HG02571 (cell line): Measurements from ENCODE around the gene RCE1.
"Not testable (repeated sequence)": the region's sequence is repeated elsewhere in the genome, so short reads cannot be mapped to it uniquely, and the experiment has no call there.

Experiments used
- ATAC-seq: cut with Tn5 transposase; IDR thresholded peaks from one replicate; pipeline ENCODE4 v1.9.1; 2021; ENCODE audit warnings: mild to moderate bottlenecking, moderate library complexity; ENCODE audit not compliant: unreplicated experiment

The RCE1 gene, protein sequence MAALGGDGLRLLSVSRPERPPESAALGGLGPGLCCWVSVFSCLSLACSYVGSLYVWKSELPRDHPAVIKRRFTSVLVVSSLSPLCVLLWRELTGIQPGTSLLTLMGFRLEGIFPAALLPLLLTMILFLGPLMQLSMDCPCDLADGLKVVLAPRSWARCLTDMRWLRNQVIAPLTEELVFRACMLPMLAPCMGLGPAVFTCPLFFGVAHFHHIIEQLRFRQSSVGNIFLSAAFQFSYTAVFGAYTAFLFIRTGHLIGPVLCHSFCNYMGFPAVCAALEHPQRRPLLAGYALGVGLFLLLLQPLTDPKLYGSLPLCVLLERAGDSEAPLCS

DNA sequence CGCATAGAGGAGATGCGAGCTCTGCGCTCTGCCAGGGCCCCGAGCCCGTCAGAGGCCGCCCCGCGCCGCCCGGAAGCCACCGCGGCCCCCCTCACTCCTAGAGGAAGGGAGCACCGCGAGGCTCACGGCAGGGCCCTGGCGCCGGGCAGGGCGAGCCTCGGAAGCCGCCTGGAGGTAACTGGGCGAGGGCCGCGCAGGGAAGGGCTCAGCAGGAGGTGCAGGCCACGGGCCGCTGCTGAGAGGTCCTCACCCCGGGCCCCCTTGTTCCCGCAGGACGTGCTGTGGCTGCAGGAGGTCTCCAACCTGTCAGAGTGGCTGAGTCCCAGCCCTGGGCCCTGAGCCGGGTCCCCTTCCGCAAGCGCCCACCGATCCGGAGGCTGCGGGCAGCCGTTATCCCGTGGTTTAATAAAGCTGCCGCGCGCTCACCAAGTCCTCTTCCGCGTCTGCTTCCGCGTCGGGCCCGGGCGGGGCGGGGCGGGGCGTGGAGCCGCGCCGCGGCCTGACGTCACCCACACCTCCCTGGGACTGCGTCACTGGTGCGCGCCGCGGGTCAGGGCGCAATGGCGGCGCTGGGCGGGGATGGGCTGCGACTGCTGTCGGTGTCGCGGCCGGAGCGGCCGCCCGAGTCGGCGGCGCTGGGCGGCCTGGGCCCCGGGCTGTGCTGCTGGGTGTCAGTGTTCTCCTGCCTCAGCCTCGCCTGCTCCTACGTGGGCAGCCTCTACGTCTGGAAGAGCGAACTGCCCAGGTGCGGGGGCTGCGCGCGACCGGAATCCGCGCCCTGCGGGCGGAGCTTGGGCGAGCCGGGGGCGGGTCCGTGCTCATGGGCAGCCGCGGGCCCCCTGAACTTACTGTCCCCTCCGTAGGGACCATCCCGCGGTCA, at the start of gene RCE1:
TSS of gene RCE1 (plus strand) at position 546 of the 880 bp plus-strand sequence. CDS start at position 561, 15 bp downstream.
- ATAC-seq, result peak; percentile 72

DNA sequence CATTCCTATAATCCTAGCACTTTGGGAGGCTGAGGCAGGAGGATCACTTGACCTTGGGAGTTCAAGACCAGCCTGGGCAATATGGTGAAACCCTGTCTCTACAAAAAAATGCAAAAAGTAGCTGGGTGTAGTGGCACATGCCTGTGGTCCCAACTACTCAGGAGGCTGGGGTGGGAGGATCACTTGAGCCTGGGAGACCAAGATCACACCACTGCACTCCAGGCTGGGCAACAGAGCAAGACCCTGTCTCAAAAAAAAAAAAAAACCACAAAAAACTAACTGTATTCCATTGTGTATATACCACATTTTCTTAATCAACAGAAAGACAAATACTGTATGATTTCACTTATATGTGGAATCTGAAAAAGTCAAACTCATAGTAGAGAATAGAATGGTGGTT, 43.4 kb upstream of the RCE1 start:
- not testable (repeated sequence) for ATAC-seq

DNA sequence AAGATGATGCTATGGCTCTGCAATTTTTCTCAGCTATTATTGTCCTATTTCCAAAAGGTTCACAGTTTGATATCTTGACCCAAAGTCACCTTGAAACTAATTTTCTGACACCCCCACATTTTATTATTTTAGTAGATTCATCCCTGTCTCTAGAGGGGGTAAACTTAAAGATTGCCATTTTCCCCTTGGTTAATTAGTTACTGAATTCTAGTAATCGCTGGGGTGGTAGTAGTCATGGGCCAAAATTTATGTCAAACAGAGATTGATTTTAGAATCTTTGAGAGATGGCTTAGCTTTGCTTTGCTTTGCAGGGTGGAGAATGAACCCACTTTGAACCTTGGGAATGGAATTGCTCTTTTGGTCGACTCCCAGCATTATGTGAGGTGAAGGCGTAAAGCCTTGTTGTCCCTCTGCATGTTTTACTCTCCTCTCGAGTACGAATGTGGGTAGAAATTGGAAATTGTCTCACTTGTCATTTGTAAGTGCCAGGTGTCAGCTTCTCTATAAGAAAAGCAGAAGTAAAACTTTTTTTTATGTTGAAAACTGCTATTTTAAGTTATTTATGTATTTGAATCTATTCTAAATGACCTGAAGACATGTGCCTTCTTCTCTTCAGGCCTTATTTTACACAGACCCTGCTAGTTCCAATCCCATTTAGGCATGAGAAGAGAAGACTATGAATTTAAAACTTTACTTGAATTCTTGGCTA, 42.4 kb upstream of the RCE1 start:
- no peak for ATAC-seq

DNA sequence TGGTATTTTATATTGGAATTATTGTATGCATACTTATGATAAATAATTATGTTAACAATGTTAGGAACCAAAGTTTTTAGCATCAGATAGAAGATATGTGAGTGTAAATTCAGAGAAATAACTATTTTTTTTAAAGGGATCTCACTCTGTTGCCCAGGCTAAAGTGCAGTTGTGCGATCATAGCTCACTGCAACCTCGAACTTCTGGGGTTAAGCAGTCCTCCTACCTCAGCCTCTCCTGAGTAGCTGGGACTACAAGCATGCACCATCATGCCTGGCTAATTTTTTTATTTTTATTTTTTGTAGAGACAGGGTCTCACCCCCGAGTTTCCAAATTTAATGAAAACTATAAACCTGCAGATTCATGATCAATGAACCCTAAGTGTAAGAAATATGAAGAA, 33.6 kb upstream of the RCE1 start:
- ATAC-seq, result no peak

DNA sequence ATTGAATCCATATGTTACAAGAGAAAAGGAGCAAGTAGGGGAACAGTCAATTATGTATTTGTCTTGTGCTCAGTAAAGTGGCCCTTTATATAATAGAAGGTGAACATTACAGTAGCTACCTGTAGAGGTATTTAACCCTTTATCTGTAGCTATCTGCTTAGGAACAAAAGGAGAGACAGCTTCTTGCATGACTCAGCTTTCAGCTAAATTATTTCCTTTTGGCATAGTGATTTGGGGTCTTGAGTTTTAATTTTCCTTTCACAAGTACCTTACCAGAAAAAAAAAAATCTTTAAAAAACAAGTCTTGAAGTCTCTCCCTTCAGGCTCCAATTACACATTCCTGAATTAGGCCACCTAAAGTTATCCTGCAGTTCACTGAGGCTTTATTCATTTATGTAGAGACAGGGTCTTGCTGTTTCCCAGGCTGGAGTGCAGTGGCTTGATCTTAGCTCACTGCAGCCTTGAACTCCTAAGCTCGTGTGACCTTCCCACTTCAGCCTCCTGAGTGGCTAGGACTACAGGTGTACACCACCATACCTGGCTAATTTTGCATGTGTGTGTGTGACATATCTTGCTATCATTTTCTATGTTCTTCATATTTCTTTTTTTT, 32.6 kb upstream of the RCE1 start:
- ATAC-seq, result no peak

DNA sequence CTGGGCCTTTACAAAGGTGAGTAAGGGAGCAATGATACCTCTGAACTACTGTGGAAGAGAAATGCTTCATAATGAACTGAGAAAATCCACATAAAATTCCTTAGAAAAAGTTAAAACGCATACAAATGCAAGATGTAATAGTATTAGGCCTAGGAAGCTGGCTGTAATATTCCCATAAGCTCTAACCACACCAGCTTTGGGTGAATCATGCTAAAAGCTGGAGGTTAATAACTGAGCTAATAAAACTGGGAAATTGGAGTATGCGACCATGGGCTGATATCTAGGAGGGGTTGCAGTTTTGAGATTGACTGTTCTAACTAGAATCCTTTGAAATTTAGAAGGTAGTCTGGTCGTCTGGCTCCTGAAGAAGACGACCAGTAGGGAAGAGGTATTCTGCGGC, 28.6 kb upstream of the RCE1 start:
- ATAC-seq, result no peak

DNA sequence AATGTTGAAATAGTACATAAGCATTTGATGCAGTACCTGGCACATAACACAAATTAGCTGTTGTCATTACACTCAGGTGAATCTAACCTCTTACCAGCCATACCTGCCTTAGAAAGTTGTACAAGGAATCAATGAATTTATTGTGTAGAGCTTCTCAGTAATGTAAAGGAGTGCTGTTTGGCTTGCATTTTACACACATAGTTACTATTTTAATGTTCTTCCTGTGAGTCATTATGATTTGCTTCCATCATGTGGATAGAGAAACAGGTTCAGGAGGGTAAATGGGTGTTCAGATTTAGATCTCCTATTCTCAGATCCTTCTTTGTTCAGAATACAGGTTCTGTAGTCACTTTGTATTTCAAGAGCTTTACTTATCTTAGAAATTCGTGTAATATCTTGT, 27.6 kb upstream of the RCE1 start:
- ATAC-seq, result no peak

DNA sequence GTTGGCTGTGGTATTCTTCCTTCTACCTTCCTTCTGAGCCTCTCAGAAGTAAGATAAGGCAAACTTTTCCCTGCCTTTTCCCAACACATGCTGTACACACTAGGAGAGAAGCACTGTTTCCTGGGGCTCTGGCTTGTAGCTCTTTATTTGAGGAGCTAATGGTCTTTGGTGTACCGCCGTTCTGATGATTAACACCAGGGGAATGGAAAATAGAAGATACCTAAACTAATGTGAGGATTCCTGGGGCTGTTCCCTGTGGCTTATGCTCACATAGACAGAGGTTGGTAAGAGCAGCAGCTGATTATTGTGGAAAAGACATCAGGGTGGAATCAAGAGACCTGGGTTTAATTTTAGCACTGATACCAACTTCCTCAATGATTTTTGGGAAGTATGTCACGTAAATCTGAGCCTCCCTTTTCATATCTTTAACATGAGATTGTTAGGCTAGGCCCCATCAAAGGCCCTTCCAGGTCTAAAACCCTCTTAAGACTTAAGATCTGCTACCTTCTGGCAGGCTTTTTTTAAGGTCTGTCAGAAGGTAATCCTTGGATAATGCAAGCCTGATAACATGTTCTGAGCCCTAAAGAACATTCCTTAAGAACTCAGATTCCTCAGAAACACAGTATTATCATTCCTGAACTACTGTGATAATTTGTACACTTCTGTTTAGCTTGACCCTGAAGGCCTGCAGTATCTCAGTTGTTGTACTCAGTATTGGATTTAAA, 24.8 kb upstream of the RCE1 start:
- ATAC-seq, result no peak

DNA sequence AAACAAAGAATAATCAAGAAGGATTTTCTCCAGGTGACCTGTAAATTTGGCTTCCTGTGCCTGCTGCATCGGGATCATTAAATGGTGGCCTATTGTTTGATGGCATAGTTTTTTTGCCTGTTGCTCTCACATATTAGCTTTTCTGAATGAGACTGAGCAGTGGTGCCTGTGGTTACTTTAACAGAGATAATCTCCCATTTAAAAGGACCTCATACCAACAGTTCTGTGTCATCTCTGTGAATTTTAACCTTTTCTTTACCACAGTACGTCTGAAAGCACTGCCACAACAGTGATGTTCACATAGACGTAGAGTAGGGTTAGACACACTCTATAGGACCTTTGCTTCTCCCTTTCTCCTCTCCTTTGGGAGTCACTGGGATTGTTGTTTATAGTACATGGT, 22.9 kb upstream of the RCE1 start:
- ATAC-seq, result no peak

DNA sequence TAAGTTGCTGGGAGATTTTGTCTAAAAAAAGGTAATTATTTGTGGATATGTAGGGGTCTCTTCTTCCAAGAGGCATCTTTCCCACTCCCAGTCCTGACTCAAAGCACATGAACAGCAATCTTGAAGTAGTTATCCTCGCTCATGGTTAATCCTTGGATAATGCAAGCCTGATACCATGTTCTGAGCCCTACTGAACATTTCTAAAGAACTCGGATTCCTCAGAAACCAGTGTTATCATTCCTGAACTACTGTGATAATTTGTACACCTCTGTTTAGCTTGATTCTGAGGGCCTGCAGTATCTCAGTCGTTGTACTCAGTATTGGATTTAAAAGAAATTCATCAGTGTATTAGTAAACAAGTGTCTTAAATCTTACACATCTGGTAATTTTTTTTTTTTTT, 22.3 kb upstream of the RCE1 start:
- no peak for ATAC-seq

DNA sequence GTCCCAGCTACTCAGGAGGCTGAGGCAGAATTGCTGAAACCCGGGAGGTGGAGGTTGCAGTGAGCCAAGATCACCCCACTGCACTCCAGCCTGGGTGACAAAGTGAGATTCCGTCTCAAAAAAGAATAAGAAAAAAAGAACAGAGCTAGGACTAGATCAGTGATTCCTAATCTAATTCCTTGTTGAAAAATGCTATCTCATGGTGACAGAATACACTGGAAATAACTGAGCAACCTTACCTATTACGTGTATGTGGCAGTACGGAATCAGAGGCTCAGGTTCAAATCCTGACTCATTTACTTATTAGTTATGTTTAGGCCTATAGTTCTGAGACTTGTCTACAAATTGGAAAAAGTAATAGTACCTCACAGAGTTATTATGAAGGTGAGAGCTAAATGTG, 19.5 kb upstream of the RCE1 start:
- no peak for ATAC-seq

DNA sequence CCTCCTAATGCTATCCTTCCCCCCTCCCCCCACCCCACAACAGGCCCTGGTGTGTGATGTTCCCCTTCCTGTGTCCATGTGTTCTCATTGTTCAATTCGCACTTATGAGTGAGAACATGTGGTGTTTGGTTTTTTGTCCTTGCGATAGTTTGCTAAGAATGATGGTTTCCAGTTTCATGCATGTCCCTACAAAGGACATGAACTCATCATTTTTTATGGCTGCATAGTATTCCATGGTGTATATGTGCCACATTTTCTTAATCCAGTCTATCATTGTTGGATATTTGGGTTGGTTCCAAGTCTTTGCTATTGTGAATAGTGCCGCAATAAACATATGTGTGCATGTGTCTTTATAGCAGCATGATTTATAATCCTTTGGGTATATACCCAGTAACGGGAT, 18.7 kb upstream of the RCE1 start:
- ATAC-seq, result not testable (repeated sequence)

DNA sequence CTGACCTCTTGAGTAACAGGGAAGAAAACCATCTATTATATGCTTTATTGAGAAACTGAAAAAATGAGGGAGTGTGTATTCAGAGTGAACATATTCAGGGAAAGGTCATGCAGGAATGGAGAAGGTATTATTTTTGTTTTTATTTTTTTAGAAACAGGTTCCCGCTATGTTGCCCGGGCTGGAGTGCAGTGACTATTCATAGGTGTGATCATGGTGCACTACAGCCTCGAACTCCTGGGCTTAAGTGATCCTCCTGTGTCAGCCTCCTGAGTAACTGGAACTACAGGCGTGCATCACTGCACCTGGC, 8.7 kb upstream of the RCE1 start:
- no peak for ATAC-seq

DNA sequence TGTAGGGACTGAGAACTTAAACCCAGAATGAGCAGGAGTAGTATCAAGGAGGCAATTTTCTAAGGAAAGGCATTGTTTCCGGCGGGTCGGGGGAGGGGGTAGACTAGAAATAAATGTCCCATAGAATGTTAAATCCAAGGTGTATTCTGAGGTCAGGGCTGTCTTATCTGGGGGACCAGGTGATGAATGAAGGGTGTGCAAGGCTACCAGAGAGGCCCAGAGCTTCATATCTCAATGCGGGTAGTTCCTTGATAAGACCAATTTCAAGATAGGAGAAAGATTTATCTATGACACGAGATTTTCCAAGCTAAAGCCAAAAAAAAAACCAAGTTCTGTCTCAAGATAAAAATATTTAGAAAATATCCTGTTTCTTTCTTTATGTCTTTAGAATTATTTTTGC, 8.3 kb upstream of the RCE1 start:
- no peak for ATAC-seq

DNA sequence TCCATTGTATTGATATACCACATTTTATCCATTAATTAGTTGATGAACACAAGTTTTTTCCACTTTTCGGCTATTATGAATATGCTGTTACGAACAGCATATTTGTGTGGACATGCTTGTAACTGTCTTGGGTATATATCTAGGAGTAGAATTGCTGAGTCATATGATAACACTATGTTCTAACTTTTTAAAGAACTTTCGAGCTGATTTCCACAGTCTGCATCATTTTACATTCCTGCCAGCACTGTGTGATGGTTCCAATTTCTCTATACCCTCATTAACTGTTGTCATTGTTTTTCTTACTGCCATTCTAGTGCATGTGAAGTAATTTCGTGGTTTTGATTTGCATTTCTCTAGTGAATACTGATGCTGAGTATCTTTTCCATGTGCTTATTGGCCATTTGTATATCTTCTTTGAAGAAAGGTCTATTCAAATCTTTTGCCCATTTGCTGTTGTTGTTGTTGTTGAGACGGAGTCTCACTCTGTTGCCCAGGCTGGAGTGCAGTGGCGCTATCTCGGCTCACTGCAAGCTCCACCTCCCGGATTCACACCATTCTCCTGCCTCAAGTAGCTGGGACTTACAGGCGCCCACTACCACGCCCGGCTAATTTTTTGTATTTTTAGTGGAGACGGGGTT, 7.4 kb upstream of the RCE1 start:
- no peak for ATAC-seq

DNA sequence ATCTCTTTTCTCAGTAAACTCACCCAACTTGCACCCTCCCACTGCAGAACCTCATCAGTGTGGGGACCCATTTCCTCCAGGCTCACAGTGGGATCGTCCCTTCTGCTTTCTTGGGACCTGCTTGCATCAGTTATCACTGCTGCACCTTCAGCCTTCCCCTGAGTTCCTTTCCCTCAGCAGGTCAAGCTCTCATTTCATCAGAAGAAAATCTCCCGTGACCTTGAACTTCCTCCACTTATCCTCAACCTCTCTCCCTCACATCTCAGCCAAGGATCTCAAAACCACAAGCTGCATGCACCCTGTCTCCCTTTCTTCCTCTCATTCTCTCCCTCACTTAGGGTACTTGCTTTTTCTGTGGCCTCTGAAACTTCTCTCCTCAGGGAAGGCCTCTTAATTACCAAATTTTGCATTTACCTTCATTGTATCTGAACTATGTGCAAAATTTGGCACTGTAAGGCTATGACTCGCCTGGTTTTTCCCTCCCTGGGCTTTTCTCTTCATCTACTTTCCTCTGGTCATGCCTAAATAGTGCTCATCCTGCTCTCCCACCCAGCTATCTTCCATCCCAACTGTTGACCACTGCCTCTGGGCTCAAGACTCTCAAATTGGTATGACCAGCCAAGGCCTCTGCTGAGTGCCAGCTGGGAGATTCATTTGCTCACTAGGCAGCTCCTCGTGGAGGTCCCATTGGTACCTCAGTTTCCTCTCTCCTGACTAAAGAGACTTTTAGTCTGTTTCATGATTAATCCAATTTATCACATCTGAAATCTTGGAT, 2.7 kb upstream of the RCE1 start:
- ATAC-seq, result no peak

DNA sequence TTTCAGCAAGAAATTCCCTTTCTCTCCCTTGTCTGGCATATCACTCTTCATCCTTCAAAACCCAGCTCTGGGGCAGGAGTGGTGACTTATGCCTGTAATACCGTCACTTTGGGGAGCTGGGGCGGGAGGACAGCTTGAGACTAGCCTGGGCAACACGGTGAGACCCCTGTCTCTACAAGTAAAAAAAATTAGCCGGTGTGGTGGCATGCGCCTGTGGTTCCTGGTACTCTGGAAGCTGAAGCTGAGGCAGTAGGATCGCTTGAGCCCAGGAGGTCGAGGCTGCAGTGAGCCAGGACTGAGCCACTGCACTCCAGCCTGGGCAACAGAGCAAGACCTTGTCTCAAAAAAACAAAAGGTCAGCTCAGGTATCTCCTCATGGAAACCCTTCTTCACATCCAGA, 1.4 kb upstream of the RCE1 start:
- no peak for ATAC-seq

DNA sequence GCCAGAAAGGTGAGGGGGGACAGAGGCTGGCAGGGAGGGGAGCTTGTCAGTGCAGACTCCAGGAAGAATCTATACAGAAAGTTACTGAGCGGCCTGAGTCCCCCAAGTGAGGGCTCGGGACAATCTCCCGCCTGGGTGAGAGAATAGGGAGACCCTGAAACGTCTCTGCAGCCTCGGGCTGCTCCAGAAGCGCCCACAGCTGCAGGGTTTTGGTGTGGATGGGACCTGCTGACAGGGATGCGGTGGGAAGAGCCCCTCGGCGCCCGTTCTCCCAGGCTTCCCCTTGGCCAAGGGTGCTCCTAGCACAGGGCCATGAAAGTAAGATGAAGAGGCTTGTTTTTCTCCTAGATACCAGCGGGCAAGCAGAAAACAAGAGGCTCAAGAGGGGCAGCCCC, 743 bp upstream of the RCE1 start:
- no peak for ATAC-seq

DNA sequence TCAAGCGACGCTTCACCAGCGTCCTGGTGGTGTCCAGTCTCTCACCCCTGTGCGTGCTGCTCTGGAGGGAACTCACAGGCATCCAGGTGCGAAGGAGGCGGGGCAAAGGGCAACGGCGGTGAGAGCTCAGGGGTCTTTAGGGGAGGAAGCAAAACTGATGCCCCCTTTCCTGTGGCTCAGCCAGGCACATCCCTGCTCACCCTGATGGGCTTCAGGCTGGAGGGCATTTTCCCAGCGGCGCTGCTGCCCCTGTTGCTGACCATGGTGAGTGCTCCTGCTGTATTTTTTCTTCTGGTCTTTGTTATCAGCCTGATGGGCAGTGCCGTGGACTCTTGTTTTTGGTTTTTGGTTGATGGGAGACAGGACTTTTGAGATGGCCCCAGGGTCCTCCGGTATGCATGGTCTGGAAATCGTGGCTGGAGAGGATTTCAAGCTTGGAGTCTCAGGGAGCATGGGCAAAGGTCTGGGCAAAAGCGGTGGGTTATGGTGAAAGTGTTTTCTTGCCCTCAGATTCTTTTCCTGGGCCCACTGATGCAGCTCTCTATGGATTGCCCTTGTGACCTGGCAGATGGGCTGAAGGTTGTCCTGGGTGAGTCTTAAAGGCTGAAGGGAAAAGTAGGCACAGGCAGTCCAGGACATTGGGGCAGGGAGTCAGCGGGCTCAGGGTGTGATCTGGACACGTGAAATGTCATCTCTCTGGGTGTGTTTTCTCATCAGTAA, 695 bp downstream of the RCE1 start:
- no peak for ATAC-seq
